NCI-H1436 (cell line): ENCODE results near the gene WNT11.

Source experiments
- DNase-seq: peaks from one replicate; lab custom pipeline; 2025; lab: John Stamatoyannopoulos, UW

WNT11 gene

GRCh38 chr11:76237914-76238313 is 31.6 kb upstream of the WNT11 start:
- DNase-seq = no peak

GRCh38 chr11:76237000-76237649 is 30.8 kb upstream of the WNT11 start:
- DNase-seq = no peak

- DNase-seq = no peak
These were observed 30.0 kb upstream of the WNT11 start for GRCh38 chr11:76236092-76236999.

GRCh38 chr11:76235233-76236091 is 29.2 kb upstream of the WNT11 start:
- DNase-seq = peak; percentile 83

- DNase-seq = no peak
These were observed 28.3 kb upstream of the WNT11 start for GRCh38 chr11:76234416-76235232.

GRCh38 chr11:76234021-76234415 is 27.7 kb upstream of the WNT11 start:
- DNase-seq = no peak

- no peak for DNase-seq
These were observed 27.1 kb upstream of the WNT11 start for GRCh38 chr11:76233196-76233921.

- DNase-seq = no peak
These were observed 25.8 kb upstream of the WNT11 start for GRCh38 chr11:76232026-76232665.

GRCh38 chr11:76231121-76231738 is 24.9 kb upstream of the WNT11 start:
- no peak for DNase-seq

GRCh38 chr11:76230392-76230791 is 24.1 kb upstream of the WNT11 start:
- no peak for DNase-seq

- no peak for DNase-seq
These were observed 23.5 kb upstream of the WNT11 start for GRCh38 chr11:76229690-76230240.

- DNase-seq = no peak
These were observed 22.5 kb upstream of the WNT11 start for GRCh38 chr11:76228875-76229149.

GRCh38 chr11:76228071-76228874 is 22.0 kb upstream of the WNT11 start:
- no peak for DNase-seq

GRCh38 chr11:76226626-76227025 is 20.3 kb upstream of the WNT11 start:
- no peak for DNase-seq

GRCh38 chr11:76225122-76225611 is 18.9 kb upstream of the WNT11 start:
- DNase-seq = no peak

- DNase-seq = no peak
These were observed 18.3 kb upstream of the WNT11 start for GRCh38 chr11:76224461-76225121.

GRCh38 chr11:76221365-76221764 is 15.1 kb upstream of the WNT11 start:
- DNase-seq = no peak

GRCh38 chr11:76219243-76219642 is 12.9 kb upstream of the WNT11 start:
- no peak for DNase-seq
